ENCODE results near the gene ACADS.

GRCh38 chr12:120711411-120711810 is 14.2 kb upstream of the ACADS start:
- no peak for TF ChIP-seq CTCF (IDR thresholded peaks at IDR 0.05; ENCODE audit: low read length)
- no peak for TF ChIP-seq EZH2 (IDR thresholded peaks at IDR 0.05; ENCODE audit: borderline replicate concordance, low read length)
